T-helper 9 cell (primary cell): ENCODE results near the gene SON.
"Not testable (repeated sequence)": the region's sequence is repeated elsewhere in the genome, so short reads cannot be mapped to it uniquely, and the experiment has no call there.

Source experiments
- DNase-seq: peaks from one replicate; pipeline ENCODE4 v3.0.0-alpha.2; 2020

SON gene

GRCh38 chr21:33546086-33546485 is 3.2 kb downstream of the SON start:
- no peak for DNase-seq

GRCh38 chr21:33549848-33550771 is 7.3 kb downstream of the SON start:
- no peak for DNase-seq

- no peak for DNase-seq
These were observed 8.2 kb downstream of the SON start for GRCh38 chr21:33550772-33551660.

- no peak for DNase-seq
These were observed 8.8 kb downstream of the SON start for GRCh38 chr21:33551664-33552063.

GRCh38 chr21:33552093-33552998 is 9.5 kb downstream of the SON start:
- no peak for DNase-seq

- DNase-seq, result no peak
These were observed 10.3 kb downstream of the SON start for GRCh38 chr21:33552999-33553598.

- DNase-seq, result no peak
These were observed 11.6 kb downstream of the SON start for GRCh38 chr21:33554236-33554981.

GRCh38 chr21:33554982-33555344 is 12.1 kb downstream of the SON start:
- no peak for DNase-seq

GRCh38 chr21:33557447-33557846 is 14.6 kb downstream of the SON start:
- no peak for DNase-seq

- no peak for DNase-seq
These were observed 16.1 kb downstream of the SON start for GRCh38 chr21:33558777-33559421.

- DNase-seq, result no peak
These were observed 17.0 kb downstream of the SON start for GRCh38 chr21:33559813-33560212.

- no peak for DNase-seq
These were observed 18.1 kb downstream of the SON start for GRCh38 chr21:33560965-33561364.

GRCh38 chr21:33561373-33561772 is 18.5 kb downstream of the SON start:
- no peak for DNase-seq

GRCh38 chr21:33562389-33562788 is 19.6 kb downstream of the SON start:
- DNase-seq, result no peak

- DNase-seq, result no peak
These were observed 23.7 kb downstream of the SON start for GRCh38 chr21:33566514-33566913.

GRCh38 chr21:33567914-33568313 is 25.1 kb downstream of the SON start:
- no peak for DNase-seq

- DNase-seq, result no peak
These were observed 25.6 kb downstream of the SON start for GRCh38 chr21:33568448-33568847.

GRCh38 chr21:33569991-33570390 is 27.2 kb downstream of the SON start:
- no peak for DNase-seq

GRCh38 chr21:33572350-33572749 is 29.5 kb downstream of the SON start:
- DNase-seq, result no peak

GRCh38 chr21:33576741-33577141 is 33.9 kb downstream of the SON start:
- not testable (repeated sequence) for DNase-seq

GRCh38 chr21:33578214-33578613 is 35.4 kb downstream of the SON start:
- DNase-seq, result no peak
